Smooth muscle cell of the umbilical artery (primary cell): ENCODE results near the gene PWP1. TPM values are rescaled to one million over a fixed set of nuclear protein-coding genes. Genes with fewer than 3 reads are reported as not detected.

Source experiments
- total RNA-seq: library from RNA; depleted of rRNA; stranded (reverse); fragments of >200 nt; gene quantifications from 2 replicates; pipeline ENCODE4 v1.2.3, GENCODE V29; 2014

Gene PWP1
- total RNA-seq: 110 and 130 TPM in 2 replicates

DNA sequence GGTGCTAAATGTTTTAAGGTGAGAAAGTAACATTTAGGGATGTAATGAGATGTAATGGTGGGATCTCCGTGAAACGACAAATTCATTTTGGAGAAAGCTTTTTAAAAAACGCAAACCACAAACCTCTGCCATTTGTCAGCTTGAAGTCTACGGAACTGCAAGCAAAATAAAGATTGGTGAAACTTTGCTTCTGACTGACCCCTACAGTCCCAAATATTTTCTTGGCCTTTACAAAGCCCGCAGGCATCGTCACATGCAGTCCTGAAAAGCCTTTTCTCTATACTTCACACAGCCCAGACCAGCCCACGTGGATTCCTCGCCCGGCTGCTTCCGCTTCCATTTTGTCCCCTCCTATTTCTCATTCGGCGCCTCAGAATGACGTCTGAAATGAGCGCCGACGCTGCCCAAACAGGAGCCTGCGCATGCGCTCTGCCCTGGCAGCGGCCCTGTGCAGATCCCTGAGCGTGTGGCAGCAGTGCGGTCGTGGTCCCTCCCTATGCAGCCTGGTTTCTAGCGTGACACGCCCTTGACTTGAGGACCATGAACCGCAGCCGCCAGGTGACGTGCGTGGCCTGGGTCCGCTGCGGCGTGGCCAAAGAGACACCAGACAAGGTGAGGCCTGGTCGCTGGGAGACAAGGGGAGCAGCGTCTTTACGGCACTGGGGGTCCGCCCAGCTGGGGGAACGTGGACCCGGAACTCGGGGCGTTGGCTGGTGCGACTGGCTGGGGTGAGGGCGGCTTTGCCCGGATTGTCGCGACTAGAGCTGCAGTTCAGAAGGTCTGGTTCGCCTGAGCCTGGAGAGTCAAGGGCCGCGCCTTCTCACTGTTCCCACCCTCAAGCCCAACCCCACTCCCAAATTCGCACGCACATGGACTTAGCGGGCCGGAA lies at the start of gene PWP1:
PWP1 (plus strand) TSS at position 440 of the 889 bp plus-strand sequence; CDS start at position 541, 101 bp downstream.

DNA sequence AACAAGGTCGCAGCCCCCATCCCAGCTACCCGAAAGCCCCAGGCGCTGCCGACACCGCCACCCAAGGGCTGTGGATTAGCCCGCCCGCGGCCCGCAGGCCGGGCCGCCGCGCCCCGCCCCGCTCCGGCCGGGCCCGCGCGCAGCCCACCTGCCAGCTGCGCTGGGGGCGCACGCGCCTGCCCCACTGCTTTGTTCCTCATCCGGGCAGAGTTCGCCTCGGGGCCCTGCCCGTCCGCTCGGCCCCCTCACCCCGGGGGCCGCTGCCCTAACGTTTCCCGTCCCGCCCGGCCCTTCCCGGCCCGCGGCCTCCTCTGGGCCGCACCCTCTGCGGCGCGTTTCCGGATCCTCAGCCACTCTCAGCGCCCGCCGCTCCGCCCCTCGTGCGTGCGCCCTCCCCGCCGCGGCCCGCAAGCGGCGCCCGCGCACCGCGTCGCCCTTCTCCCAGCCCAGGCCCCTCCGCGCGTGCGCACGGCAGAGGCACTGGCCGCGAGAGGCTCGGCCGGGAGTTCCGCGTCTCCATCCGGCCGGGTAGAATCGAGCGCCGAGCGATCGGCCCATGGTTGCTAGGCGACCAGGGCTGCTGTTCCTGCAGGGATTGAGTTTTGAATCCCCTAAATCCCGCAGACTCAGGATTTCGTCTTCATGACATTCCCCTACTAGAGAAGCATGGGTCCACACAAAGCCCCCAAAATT lies 75.4 kb downstream of the PWP1 start, which contains the start of gene PRDM4:
PRDM4 (minus strand) TSS at position 329 of the 693 bp plus-strand sequence. CDS start 622 bp downstream, outside the sequence.

Other genes with a start within 250 kb of the PWP1 start
- 25.5 and 26.9 TPM in 2 replicates for gene PRDM4, start 75.3 kb downstream of the PWP1 start, total RNA-seq
- not detected in 2 replicates for gene ASCL4, start 88.9 kb downstream of the PWP1 start, total RNA-seq